ENCODE results near the gene C18orf32. TPM values are rescaled to one million over a fixed set of nuclear protein-coding genes. Genes with fewer than 3 reads are reported as not detected.

The C18orf32 gene
- total RNA-seq, 1 experiment from 2014 or later, result 24.4 TPM

DNA sequence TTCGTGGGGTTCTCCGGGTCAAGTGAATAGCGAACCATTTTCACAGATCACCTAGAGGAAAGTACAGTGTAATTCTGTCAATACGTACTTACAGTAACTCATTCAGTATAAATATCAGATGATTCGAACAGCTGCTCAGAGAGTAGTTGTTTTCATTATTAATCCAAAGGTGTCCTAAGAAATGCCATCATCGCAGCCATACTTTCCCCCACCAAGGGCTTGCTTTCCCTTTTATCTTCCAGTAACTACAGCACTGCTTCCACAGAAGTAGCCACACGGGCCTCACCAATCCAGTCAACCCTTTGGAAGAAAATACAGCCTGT, 4.5 kb upstream of the C18orf32 start:
- H3K79me1 ChIP-seq (ENCODE audit: insufficient read depth, low read depth, low read length, poor library complexity, severe bottlenecking), result no peaks in the 10 kb centered on the region
- no peaks in the 10 kb centered on the region for H4K20me1 ChIP-seq (ENCODE audit: control insufficient read depth, insufficient read depth, insufficient read length)
- no peak overlapping the region for H2BK15ac ChIP-seq (ENCODE audit: low read depth, low read length)
- peak overlapping the region; percentile 92 for H3K18ac ChIP-seq (ENCODE audit: insufficient read length, low read depth, low read length)
- H3K27ac ChIP-seq (ENCODE audit: insufficient read length, low read depth, low read length), result peak overlapping the region; percentile 87
- H2AFZ ChIP-seq (ENCODE audit: low read length), result no peak overlapping the region
- peak overlapping the region; percentile 99 to 100 (median 99) for H3K27ac Mint-ChIP-seq
- H3K36me3 Mint-ChIP-seq (ENCODE audit: insufficient read depth in 1 of 3, low read depth in 3 of 3), result peaks cover 35 to 48% (median 41%) of the 10 kb centered on the region in 3 experiments
- peak overlapping the region; percentile 97 for H4K91ac ChIP-seq (ENCODE audit: insufficient read length, low read depth, low read length)
- peak overlapping the region; percentile 66 for H2AK5ac ChIP-seq (ENCODE audit: insufficient read length, low read length)
- H3K4me2 ChIP-seq (ENCODE audit: insufficient read depth, insufficient read length, low read length), result peak overlapping the region; percentile 98
- H3K23me2 ChIP-seq (ENCODE audit: insufficient read length, low read depth, low read length, poor library complexity, severe bottlenecking), result peaks cover 2% of the 10 kb centered on the region
- DNase-seq, result no peak
- H2BK120ac ChIP-seq (ENCODE audit: low read depth, low read length, poor library complexity, severe bottlenecking), result no peak overlapping the region
- H3K27me3 ChIP-seq (ENCODE audit: insufficient read depth, low read length), result no peaks in the 10 kb centered on the region
- H3K9me3 Mint-ChIP-seq, result no peaks in the 10 kb centered on the region
- peak overlapping the region; percentile 86 for H3K56ac ChIP-seq (ENCODE audit: insufficient read length, low read depth, low read length)
- H3K4me3 Mint-ChIP-seq, result peak overlapping the region; percentile 98 to 100
- peak overlapping the region; percentile 100 for H3K9ac ChIP-seq (ENCODE audit: extremely low read depth, insufficient read length, low read length)
- whole genome bisulfite sequencing (ENCODE audit: extremely low coverage, insufficient read length, low lambda C conversion rate), result no CpG with 5 or more reads among the region's 7 CpGs
- 0 out of 2 replicates have a peak, but pooled peaks cover 2% of the 10 kb centered on the region for H3K4me1 ChIP-seq (ENCODE audit: insufficient read depth, low read length)
- H4K8ac ChIP-seq (replicated peaks; ENCODE audit: insufficient read length, low read depth, low read length), result peak overlapping the region; percentile 96
- H3K4ac ChIP-seq (ENCODE audit: low read depth, low read length), result peak overlapping the region; percentile 100
- TF ChIP-seq, protein P1, sequence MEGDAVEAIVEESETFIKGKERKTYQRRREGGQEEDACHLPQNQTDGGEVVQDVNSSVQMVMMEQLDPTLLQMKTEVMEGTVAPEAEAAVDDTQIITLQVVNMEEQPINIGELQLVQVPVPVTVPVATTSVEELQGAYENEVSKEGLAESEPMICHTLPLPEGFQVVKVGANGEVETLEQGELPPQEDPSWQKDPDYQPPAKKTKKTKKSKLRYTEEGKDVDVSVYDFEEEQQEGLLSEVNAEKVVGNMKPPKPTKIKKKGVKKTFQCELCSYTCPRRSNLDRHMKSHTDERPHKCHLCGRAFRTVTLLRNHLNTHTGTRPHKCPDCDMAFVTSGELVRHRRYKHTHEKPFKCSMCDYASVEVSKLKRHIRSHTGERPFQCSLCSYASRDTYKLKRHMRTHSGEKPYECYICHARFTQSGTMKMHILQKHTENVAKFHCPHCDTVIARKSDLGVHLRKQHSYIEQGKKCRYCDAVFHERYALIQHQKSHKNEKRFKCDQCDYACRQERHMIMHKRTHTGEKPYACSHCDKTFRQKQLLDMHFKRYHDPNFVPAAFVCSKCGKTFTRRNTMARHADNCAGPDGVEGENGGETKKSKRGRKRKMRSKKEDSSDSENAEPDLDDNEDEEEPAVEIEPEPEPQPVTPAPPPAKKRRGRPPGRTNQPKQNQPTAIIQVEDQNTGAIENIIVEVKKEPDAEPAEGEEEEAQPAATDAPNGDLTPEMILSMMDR (conservative IDR thresholded peaks at IDR 0.05), result no peak
- peak overlapping the region; percentile 77 for H3T11ph ChIP-seq (ENCODE audit: low read length)
- H4K5ac ChIP-seq (ENCODE audit: insufficient read length, low read depth, low read length), result peak overlapping the region; percentile 93
- peak overlapping the region; percentile 91 for H2BK5ac ChIP-seq (ENCODE audit: insufficient read length, low read length)
- H3K14ac ChIP-seq (ENCODE audit: insufficient read depth, low read length), result peak overlapping the region; percentile 96
- peaks cover 6% of the 10 kb centered on the region for H3K79me2 ChIP-seq (ENCODE audit: insufficient read depth, low read length)
- H2BK12ac ChIP-seq (ENCODE audit: insufficient read length, low read depth, low read length), result no peak overlapping the region
- H2BK20ac ChIP-seq (ENCODE audit: low read depth, low read length, poor library complexity, severe bottlenecking), result no peak overlapping the region
- H3K23ac ChIP-seq (ENCODE audit: insufficient read length, low read depth, low read length), result peak overlapping the region; percentile 74
- H3K9me3 ChIP-seq (ENCODE audit: control insufficient read depth, low read depth, low read length), result no peaks in the 10 kb centered on the region
- H3K27me3 Mint-ChIP-seq (ENCODE audit: low read depth), result no peaks in the 10 kb centered on the region; the same call in none of the 2 replicates
- peaks cover 64 to 80% of the 10 kb centered on the region in 2 experiments for H3K4me1 Mint-ChIP-seq

Data from H9 (cell line).